Effector memory CD8-positive, alpha-beta T cell (primary cell): ENCODE results near the gene AUTS2.

Experiments used
- ATAC-seq: fragments of 150-1000 bp; cut with Tn5 transposase; replicated peaks from 2 replicates; pipeline ENCODE4 v1.10.0; 2021; ENCODE audit warnings: mild to moderate bottlenecking, moderate library complexity
- DNase-seq, 3 experiments: peaks; one replicate each; pipeline ENCODE4 v3.0.0; 2021
- H3K27ac Mint-ChIP-seq, 2 donors: one replicate each; pipeline ENCODE4 v1.8.0; 2022; ENCODE audit warnings: mild to moderate bottlenecking in 2 of 2, mixed read lengths in 2 of 2, moderate library complexity in 2 of 2
- H3K27me3 Mint-ChIP-seq, 2 donors: one replicate each; pipeline ENCODE4 v1.8.0; 2022; ENCODE audit warnings: mixed read lengths in 2 of 2
- H3K36me3 Mint-ChIP-seq: one replicate; pipeline ENCODE4 v1.8.0; 2022; ENCODE audit warnings: mild to moderate bottlenecking, moderate library complexity, mixed read lengths; ENCODE audit not compliant: insufficient read depth
- H3K4me1 Mint-ChIP-seq, 2 donors: one replicate each; pipeline ENCODE4 v1.8.0; 2022; ENCODE audit warnings: low read depth in 2 of 2, mixed read lengths in 2 of 2
- H3K4me3 Mint-ChIP-seq, 2 donors: one replicate each; pipeline ENCODE4 v1.8.0; 2022; ENCODE audit warnings: mild to moderate bottlenecking in 2 of 2, mixed read lengths in 2 of 2, moderate library complexity in 2 of 2
- H3K9me3 Mint-ChIP-seq, 2 donors: one replicate each; pipeline ENCODE4 v1.8.0; 2022; ENCODE audit warnings: mixed read lengths in 2 of 2

Gene AUTS2

DNA sequence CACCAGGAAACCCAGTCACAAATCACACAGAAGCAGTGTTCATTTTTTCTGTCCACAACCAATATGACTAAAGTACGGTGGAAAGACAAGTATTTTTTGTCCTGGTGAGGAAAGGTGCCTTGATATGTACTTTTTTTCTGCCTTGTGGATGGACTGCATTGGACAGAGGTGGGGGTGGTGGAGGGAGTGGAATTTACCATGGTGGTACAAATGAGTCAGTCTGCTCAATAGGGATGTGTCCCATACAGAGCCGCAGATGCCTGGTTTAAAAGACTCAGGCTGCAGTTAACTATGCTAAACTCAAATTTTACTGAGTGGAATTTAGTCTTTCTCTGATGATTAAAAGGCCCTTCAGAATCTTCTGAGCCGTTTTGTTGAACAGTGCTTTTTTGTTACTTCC lies 859.2 kb downstream of the AUTS2 start:
- H3K27ac Mint-ChIP-seq = peak overlapping the region; percentile 76 to 83
- no peaks in the 10 kb centered on the region for H3K27me3 Mint-ChIP-seq
- no peak for DNase-seq
- H3K36me3 Mint-ChIP-seq = no peaks in the 10 kb centered on the region
- ATAC-seq = no peak
- no peak overlapping the region for H3K4me3 Mint-ChIP-seq
- peaks cover 15 to 23% of the 10 kb centered on the region in 2 donors for H3K4me1 Mint-ChIP-seq
- no peaks in the 10 kb centered on the region for H3K9me3 Mint-ChIP-seq

DNA sequence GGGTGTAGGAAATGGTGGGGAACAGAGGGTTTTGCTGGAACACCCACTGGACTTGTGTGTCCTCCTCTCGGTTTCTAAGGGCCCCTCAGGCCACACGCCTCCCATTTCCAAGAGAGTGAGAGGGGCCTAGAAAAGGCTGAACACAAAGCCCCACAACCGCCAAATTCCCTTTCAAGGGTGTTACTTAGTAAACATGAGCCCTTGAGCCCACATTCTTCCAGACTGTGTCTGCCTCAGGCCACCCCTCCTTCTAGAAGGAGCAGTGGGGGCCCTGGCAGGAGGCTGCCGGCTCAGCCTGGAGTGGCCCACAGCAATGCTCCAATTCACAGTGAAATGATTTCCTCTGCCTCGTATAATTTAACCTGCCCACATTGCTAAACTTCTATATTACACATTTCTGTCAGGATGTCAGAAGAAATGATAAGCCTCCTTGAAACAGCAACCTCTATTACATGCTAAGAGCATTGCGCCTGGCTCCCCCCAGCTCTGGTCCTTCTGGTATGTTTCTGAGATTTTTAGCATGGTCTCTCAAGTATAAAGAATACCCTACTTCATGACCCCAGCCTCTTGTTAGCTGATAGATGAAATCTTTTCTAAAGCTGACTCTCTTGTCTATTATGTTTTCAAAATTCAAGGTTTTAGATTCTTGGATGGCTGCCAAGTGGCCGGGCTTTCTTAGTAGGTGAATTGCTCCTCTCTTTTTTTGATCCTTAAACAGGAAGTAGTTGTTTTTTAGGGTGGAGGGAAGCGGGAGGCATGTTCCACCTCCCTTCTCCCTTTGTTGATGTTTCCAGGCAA lies 859.8 kb downstream of the AUTS2 start:
- Mint-ChIP-seq H3K36me3 (no peaks in the 10 kb centered on the region), H3K4me1 (peaks cover 15 to 23% of the 10 kb centered on the region in 2 donors), H3K27ac (peak overlapping the region; percentile 20 to 76), H3K9me3 (no peaks in the 10 kb centered on the region), H3K27me3 (no peaks in the 10 kb centered on the region), H3K4me3 (no peak overlapping the region)
- ATAC-seq (no peak), DNase-seq (no peak)

DNA sequence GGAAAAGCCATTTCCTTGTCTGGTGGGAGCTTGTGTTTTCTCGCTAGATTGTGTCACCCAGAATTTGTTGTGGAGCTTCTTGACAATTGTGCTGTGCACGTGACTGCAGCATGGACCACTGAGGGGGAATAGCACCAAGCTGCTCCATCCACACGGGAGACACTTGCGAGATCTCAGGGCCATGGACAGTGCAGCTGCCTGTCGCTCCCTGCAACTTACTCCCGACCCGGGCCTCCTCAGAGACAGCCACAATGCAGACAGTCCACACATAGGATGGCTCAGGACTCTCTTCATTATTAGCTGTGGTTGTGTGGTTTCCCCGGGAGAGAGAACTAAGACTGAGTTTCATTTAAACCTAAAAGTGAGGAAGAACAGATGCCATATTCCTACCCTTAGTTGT lies 860.5 kb downstream of the AUTS2 start:
- Mint-ChIP-seq H3K27me3 (no peaks in the 10 kb centered on the region), H3K4me1 (peaks cover 15 to 23% of the 10 kb centered on the region in 2 donors), H3K4me3 (no peak overlapping the region), H3K9me3 (no peaks in the 10 kb centered on the region), H3K36me3 (no peaks in the 10 kb centered on the region), H3K27ac (peak overlapping the region in 1 of 2 donors; percentile 76)
- no peak for ATAC-seq
- DNase-seq = no peak

DNA sequence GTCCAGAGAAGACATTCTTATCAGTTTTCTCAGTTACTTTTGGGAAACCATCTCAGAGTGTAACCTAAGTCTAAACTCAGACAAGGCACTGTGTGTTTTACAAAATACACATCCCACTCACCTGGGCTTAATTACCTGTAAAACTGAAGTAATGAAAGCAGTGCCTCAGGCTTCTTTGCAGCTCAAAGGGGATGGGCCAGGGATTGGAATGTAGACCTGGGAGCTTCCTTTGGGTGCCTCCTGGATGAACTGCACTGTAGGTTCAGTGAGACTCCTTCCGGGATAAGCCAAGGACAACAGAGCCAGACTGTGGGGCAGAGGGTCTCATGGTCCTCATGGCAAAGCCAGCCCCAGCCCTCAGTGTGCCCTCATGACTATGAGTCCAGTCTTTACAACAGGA lies 861.3 kb downstream of the AUTS2 start:
- ATAC-seq (no peak), DNase-seq (no peak)
- Mint-ChIP-seq H3K27ac (no peak overlapping the region), H3K9me3 (no peaks in the 10 kb centered on the region), H3K36me3 (no peaks in the 10 kb centered on the region), H3K27me3 (no peaks in the 10 kb centered on the region), H3K4me3 (no peak overlapping the region), H3K4me1 (peaks cover 15 to 23% of the 10 kb centered on the region in 2 donors)

DNA sequence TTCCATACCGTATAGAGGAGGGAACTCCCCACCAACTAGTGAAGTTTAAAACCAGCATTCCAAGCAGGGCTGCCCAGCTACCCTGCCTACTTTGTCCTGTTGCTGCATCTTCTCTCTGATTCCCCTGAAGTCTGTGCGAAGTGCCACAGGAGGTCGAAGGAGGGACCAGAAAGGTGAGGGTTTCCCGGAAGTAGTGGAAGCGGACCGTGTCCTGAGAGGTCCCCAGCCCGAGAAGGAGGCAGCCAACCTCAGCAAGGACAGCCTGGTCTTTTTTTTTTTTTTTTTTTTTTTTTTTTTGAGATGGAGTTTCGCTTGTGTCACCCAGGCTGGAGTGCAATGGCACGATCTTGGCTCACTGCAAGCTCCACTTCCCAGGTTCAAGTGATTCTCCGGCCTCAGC lies 861.8 kb downstream of the AUTS2 start:
- Mint-ChIP-seq H3K9me3 (no peaks in the 10 kb centered on the region), H3K27ac (no peak overlapping the region)

DNA sequence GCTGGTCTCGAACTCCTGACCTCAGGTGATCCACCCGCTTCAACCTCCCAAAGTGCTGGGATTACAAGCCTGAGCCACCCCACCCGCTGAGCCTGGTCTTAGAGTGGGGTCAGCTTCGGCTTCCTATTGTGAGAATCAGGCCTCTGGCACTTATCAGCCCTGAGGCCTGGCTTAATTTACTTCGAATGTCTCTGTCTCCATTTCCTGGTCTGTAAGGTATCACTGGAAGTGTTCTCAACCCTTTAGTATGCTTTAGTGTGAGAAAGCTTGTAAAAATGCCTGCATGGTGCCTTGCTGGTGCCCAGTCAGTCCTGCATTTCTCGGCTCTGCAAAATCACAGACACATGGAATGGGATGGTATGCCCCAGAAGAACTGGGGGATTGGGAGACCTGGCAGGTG lies 862.3 kb downstream of the AUTS2 start:
- H3K36me3 Mint-ChIP-seq = no peaks in the 10 kb centered on the region
- H3K9me3 Mint-ChIP-seq = no peaks in the 10 kb centered on the region
- peaks cover 15 to 18% of the 10 kb centered on the region in 2 donors for H3K4me1 Mint-ChIP-seq

More for the DNA sequence above, 861.8 kb downstream of the AUTS2 start:
- Mint-ChIP-seq H3K36me3 (no peaks in the 10 kb centered on the region), H3K27me3 (no peaks in the 10 kb centered on the region), H3K4me3 (no peak overlapping the region), H3K4me1 (peaks cover 15 to 18% of the 10 kb centered on the region in 2 donors)
- no peak for DNase-seq
- ATAC-seq = no peak

DNA sequence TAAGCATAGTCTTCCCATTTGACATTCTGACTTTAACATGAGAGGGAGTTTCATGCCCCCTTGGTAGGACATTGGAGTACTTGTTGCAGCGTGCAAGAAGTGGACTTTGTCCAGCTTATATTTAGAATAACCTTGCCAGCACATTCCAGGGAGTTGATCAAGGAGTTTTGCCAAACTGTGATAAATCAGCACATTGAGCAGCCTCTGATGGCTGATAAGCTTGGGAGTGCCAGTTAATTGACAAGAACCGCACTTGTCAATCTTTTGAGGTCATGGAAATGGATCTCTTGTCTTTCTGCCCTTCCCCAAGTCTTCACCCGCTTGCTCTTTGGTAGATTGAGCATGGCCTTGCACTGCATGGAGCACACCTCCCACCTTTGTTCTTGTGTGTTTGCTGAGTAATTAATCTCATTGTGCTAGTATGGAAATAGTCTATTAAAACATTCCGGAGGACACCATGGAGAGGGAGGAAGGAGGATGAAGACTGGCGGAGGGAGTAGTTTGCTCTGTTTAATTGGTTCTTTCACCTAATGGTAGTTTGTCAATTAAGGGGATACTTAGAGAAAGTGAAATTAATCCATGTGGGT lies 865.2 kb downstream of the AUTS2 start:
- no peak for ATAC-seq
- H3K9me3 Mint-ChIP-seq = no peaks in the 10 kb centered on the region
- no peak for DNase-seq
- no peaks in the 10 kb centered on the region for H3K36me3 Mint-ChIP-seq
- H3K4me1 Mint-ChIP-seq = no peaks in the 10 kb centered on the region
- peaks cover 0 to 8% of the 10 kb centered on the region in 2 donors for H3K27me3 Mint-ChIP-seq
- H3K27ac Mint-ChIP-seq = no peak overlapping the region
- H3K4me3 Mint-ChIP-seq = no peak overlapping the region

More for the DNA sequence above, 862.3 kb downstream of the AUTS2 start:
- no peak overlapping the region for H3K4me3 Mint-ChIP-seq
- no peak for ATAC-seq
- no peak overlapping the region for H3K27ac Mint-ChIP-seq
- H3K27me3 Mint-ChIP-seq = no peaks in the 10 kb centered on the region
- DNase-seq = no peak

DNA sequence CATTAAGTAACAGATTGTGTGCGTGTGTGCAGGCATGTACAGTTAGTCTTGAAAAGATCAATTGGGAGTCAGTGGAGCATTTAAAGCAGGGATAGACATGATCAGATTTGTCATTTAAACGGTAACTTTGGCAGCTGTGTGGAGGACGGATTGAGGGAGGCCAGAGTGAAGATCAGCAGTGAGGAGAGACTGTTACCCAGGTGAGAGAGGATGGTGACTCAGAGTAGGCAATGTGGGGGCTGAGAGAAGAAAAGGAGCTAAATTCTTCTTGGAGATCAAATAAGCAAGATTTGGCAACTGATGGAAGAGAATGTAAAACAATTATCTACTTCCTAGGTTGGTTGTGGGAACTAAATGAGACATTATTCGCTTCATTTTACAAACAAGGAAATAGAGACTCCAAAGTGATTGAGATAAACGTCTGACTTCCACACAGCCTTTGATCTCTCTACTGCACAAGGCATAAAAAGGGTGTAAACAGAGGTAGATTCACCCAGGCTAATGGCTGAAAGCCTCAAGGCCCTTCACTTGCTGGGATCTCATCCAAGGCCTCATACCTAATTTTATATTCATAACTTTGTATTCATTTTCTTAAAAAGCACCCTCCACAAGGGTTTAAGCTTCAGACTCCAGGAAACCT lies 868.6 kb downstream of the AUTS2 start:
- Mint-ChIP-seq H3K36me3 (no peaks in the 10 kb centered on the region), H3K27ac (no peak overlapping the region)

DNA sequence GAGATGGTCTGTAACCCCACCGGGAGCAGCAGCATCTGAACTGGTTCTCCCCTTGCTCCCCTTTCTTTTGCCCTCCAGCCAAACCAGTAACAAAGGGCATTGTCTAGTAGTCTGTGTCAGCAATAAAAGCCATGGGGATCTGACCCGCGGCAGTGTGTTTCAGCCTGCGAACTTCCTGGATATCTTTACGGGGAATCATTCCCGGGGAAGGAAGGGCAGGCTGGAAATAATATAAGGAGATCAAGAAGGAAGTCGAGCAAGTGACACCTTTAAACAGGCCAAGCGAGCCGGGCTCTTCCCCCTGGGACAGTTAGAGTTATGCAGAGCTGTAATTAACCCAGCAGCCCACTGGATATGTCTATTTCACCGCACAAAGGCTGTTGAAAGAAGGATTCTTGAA lies 872.5 kb downstream of the AUTS2 start:
- Mint-ChIP-seq H3K9me3 (no peaks in the 10 kb centered on the region), H3K4me3 (no peak overlapping the region), H3K27ac (no peak overlapping the region), H3K4me1 (peaks cover 0 to 2% of the 10 kb centered on the region in 2 donors), H3K27me3 (peaks cover 0 to 9% of the 10 kb centered on the region in 2 donors), H3K36me3 (no peaks in the 10 kb centered on the region)
- ATAC-seq (no peak), DNase-seq (no peak)

More for the DNA sequence above, 868.6 kb downstream of the AUTS2 start:
- DNase-seq = no peak
- Mint-ChIP-seq H3K4me3 (no peak overlapping the region), H3K4me1 (no peaks in the 10 kb centered on the region), H3K9me3 (no peaks in the 10 kb centered on the region), H3K27me3 (peaks cover 0 to 9% of the 10 kb centered on the region in 2 donors)
- ATAC-seq = no peak

DNA sequence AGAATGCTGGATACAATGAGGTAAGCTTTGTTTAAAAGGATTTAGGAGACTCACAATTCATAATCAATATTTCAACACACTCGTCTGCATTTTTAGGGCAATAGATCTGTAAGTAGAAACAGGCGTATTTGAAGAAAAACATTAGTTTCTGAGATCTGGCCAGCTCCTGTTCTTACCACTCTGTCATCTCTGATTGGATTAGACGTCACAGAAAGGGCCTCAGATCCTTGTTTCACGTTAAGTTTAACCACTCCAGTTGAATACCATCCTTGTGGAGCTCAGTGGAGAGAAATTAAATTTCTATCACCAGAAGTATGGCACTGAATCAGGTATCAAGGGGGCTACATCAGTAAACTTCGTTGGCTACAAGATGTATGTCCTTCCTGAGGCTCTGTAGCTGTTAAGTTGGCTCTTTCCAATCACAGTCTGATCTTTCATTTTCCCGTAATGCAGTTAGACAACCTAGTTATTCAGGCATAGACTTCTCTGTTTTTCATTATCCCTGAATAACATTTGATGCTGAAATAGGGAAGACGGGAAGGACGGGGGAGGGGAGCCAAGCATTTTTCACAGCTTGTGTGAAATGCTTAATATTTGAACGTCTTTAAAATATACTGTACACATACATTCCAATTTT lies 874.4 kb downstream of the AUTS2 start:
- H3K9me3 Mint-ChIP-seq = no peaks in the 10 kb centered on the region
- no peak for DNase-seq
- peaks cover 0 to 2% of the 10 kb centered on the region in 2 donors for H3K4me1 Mint-ChIP-seq
- no peak overlapping the region for H3K4me3 Mint-ChIP-seq
- no peak for ATAC-seq
- peaks cover 4 to 8% of the 10 kb centered on the region in 2 donors for H3K27me3 Mint-ChIP-seq
- no peak overlapping the region for H3K27ac Mint-ChIP-seq
- no peaks in the 10 kb centered on the region for H3K36me3 Mint-ChIP-seq

DNA sequence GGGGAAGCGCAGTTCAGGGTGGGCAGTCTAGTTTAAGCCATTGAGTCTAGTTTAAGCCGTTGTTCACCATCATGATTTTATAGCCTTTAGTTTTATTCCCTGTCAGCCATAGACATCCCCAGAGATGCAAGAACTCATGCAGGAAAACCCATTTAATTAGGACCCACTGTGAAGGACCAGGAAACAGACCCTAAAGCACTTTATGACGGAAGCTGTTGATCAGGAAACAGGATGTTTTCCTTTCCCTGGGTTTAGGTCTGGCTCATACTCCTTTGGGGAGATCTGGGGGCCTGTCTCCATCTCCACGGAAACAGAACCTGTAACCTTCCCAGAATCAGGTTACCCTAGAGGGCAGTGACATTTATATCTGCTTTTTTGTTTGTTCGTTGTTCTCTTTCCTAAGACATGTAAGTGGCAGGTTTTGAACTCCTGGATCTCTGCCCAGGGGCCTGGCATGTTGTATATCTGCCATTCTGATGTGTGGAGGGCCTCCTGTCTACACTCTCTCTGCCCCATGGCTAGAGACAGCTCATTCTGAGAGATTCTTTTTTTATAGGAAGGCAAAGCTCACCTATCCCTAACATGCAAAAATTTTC lies 876.5 kb downstream of the AUTS2 start:
- no peak for DNase-seq
- ATAC-seq = no peak
- H3K9me3 Mint-ChIP-seq = no peaks in the 10 kb centered on the region
- peaks cover 4 to 5% of the 10 kb centered on the region in 2 donors for H3K4me1 Mint-ChIP-seq
- peaks cover 4% of the 10 kb centered on the region for H3K36me3 Mint-ChIP-seq
- no peak overlapping the region for H3K4me3 Mint-ChIP-seq
- no peak overlapping the region for H3K27ac Mint-ChIP-seq
- peaks cover 4 to 7% of the 10 kb centered on the region in 2 donors for H3K27me3 Mint-ChIP-seq

DNA sequence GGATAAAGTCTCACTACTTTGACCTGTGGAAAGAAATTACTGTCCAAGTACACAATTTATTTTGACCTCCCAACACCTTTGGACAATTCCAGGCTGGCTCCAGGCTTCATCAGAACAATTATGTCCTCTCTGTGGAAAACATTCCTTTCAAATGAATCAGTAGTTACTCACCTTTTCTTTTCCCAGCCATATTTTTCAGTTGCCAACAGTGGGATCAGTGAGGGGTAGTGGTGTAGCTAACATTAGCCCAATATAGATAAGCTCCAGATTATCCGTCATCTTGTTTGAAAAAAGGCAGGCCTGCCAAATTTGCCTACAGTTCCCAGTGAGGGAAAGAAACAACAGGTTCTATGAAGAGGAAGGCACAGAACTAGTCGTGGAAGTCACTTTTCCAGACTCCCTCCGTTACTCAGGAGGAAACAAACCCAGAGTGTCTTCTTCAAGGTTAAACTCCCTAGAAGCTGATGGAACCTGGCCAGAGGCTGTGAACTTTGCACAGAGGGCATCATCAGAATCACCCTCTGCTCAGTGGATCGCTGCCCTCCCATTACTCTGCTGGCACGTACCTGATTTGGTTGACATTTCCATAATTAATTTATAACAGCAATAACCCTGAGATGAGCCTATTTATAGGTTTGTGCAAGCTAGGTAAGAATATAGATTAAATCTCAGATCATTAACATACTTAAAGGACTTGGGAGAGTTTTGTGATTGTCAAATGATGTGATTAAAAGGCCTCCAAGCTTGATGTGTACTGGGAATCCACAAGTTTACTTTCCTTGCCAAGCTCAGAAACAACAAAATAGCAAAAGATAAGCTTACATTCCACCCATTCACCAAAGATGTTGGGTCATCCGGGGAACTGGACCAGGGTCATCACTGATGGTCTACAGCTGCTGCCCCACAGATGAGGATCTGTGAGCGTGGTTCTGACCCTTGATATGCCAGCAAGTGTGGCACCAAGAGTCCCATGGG lies 879.0 kb downstream of the AUTS2 start:
- ATAC-seq (no peak), DNase-seq (no peak)
- Mint-ChIP-seq H3K27me3 (peaks cover 22% of the 10 kb centered on the region in 2 donors), H3K9me3 (no peaks in the 10 kb centered on the region), H3K4me1 (peaks cover 5 to 8% of the 10 kb centered on the region in 2 donors), H3K36me3 (peaks cover 4% of the 10 kb centered on the region), H3K27ac (no peak overlapping the region), H3K4me3 (no peak overlapping the region)
